NCI-H526 treated with DMSO at 0.1 percent for 48 hours (cell line): ENCODE measurements around the gene MDM4.

Experiments used
- DNase-seq: peaks from one replicate; lab custom pipeline; 2025; lab: John Stamatoyannopoulos, UW

Gene MDM4

DNA sequence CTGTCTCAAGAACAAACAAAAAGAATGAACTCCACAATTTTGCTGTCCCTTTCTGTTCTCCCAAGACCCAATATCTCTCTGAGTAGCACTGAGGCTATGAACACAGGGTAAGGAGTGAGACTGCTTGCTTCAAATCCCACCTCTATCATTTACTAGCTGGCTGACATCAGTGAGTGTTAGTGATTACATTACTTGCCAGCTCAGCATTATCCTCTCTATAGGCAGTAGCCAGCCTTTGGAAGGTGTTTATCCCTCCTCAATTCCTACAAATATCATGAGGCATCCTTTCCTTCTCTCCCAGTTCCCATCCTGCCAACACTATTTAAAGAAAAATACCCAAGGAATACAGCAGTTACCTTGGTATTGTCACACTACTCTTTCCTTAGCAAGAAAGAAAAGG, 24.6 kb upstream of the MDM4 start:
- DNase-seq = no peak

DNA sequence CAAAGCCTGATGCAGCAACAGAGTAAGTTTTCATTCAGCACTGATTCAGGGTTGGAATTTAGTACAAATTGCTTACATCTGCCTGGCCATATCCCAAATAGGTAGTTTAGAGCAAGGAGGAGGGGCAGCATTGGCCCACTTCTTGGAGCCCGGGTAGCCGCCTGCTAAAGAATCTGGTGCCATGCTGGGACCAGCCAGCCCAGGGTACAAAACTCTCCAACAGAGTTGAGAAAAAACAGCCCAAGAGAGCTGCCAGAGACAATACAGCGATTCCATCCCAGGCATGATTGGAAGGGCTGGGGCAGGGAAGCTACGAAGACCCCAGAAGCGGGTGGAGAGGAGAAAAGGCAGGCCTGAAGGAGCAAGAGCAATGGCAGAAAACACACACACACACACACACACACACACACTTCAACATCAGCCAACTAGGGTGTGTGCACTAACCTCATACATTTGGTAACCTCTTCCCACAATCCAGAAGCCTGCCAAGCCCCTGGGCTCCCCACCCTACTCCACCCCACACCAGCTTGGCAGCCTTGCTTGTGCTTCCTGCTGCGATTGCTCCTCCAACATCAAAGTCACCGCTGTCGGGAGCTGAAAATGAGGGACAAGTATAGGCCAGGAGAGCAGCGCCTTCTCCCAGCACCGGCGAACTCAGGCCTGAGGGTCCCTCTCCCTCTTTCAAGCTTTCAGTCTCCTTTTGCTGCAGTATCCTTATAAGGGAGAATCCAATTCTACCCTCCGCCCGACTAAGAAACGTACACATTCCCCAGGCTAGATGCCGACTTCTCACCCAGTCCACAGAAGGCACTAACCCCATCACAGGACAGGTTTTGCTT, 22.8 kb upstream of the MDM4 start:
- DNase-seq = peak; percentile 59

- DNase-seq = peak; percentile 59
Observed at GRCh38 chr1:204493984-204494280, 22.3 kb upstream of the MDM4 start.

- peak; percentile 66 for DNase-seq
Observed at GRCh38 chr1:204494281-204495077, 21.7 kb upstream of the MDM4 start, which contains the start of gene PIK3C2B. PIK3C2B (minus strand) TSS chr1:204494805; CDS start chr1:204469802, 25,003 bp downstream.

DNA sequence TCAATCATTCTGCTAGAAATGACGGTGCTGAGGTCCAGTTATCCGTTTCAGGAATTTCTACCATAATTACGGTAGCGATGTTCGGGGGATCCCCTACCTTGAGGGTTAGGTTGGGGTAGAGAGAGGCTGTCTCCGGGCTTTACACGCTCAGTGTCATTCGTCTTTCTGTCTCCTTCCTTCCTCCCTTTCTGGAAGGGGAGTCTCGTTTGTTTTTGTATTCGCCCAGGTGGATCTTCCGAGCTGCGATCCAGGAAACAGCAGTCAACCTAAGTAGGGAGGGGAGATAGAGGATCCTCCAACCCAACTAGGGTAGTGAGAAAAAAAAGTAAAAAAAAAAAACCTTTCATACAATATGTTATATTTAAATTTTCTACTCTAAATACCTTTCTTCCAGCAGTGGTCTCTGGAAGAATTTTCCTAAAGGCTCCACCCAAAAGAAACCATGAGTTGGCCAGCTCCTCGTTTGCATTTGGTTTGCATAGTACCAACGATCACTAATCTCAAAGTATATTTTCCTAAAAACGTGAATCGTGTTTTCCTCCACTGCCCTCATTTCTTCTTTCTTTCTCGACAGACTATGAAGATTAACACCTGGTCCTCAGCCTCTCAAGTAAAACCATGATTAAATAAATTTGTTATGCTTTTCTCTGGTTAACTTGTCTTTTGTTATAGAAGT, 21.0 kb upstream of the MDM4 start:
- peak; percentile 87 for DNase-seq

DNA sequence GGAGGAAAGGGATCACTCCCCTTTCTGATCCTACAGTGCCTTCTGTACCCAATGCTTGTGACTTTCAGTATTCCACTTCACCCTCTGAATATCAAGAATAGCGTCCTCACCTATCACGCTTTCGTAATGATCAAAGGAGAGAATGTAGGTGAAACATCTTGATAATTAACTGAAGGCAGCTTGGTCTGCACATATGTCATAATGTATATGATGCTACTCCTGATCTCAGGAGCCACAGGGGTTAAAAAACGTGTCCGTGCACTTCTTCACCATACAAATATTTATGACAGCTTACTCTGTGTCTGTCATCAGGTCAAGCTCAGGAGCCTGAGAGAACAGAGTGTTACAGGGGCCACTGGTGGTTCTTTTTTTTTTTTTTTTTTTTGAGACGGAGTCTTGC, 20.4 kb upstream of the MDM4 start:
- peak; percentile 87 for DNase-seq

DNA sequence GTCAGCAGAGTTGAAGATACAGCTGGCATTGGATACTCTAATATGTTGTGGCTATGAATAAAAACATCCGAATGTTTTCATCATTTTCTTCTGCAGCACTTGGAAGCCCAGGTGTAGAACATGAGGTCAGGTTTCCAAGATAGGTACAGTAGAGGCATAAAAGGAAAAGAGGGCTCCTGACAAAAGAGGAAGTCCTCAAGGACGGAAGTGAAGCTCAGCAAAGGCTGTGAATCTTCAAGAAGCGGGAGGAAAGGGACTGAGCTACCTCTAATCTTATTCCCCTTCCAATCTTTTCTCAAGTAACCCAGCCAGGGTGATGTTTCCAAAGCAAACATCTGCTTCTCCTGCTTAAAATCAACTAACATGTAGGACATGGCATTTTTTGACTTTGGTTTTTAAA, 17.2 kb upstream of the MDM4 start:
- DNase-seq = no peak

- no peak for DNase-seq
Observed at GRCh38 chr1:204499511-204500468, 16.4 kb upstream of the MDM4 start.

DNA sequence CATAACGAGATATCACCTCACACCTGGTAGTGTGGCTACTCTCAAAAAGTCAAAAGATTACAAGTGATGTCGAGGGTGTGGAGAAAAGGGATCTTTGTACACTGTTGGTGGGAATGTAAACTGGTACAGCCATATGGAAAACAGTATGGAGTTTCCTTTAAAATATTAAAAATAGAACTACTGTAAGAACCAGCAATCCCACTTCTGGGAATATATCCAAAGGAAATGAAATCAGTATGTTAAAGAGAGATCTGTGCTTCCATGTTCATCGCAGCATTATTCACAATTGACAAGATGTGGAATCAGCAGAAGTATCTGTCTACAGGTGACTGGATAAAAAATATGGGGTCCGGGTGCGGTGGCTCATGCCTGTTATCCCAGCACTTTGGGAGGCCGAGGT, 14.0 kb upstream of the MDM4 start:
- no peak for DNase-seq

GRCh38 chr1:204503122-204503912, 12.9 kb upstream of the MDM4 start:
- DNase-seq = peak; percentile 38

GRCh38 chr1:204503913-204504519, 12.2 kb upstream of the MDM4 start:
- no peak for DNase-seq

GRCh38 chr1:204505674-204506200, 10.5 kb upstream of the MDM4 start:
- DNase-seq = no peak

- peak; percentile 84 for DNase-seq
Observed at GRCh38 chr1:204506201-204506968, 9.8 kb upstream of the MDM4 start.

GRCh38 chr1:204506969-204507316, 9.3 kb upstream of the MDM4 start:
- DNase-seq = peak; percentile 84

GRCh38 chr1:204507317-204508105, 8.7 kb upstream of the MDM4 start:
- DNase-seq = peak; percentile 41

- DNase-seq = no peak
Observed at GRCh38 chr1:204509186-204509635, 7.0 kb upstream of the MDM4 start.

- no peak for DNase-seq
Observed at GRCh38 chr1:204511366-204511765, 4.8 kb upstream of the MDM4 start.

DNA sequence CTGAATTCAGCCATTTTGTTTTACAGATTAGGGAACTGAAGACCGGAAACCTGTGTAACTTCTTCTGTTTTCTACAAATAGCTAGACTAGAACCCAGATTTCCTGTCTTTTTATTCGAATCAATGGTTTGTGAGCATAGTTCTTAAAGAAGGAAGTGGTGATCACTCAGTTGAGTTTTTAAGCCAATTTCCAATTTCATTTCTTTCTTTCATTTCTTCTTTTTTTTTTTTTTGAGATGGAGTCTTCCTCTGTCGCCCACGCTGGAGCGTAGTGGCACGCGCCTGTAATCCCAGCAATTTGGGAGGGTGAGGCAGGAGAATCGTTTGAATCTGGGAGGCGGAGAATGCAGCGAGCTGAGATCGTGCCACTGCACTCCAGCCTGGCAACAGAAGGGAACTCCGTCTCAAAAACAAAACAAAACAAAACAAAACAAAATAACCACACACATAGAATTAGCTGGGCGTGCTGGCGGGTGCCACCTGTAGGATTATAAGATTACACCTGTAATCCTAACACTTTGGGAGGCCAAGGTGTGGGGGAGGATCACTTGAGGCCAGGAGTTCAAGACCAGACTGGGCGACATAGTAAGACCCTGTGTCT, 3.0 kb upstream of the MDM4 start:
- DNase-seq = no peak
